Measurements from ENCODE around the gene TLCD5.

Gene TLCD5

GRCh38 chr11:120326845-120327281 lies 1.8 kb downstream of the TLCD5 start:
- no peak for TF ChIP-seq ZBTB7A (IDR thresholded peaks at IDR 0.05; ENCODE audit: low read depth)
- TF ChIP-seq, protein P1, sequence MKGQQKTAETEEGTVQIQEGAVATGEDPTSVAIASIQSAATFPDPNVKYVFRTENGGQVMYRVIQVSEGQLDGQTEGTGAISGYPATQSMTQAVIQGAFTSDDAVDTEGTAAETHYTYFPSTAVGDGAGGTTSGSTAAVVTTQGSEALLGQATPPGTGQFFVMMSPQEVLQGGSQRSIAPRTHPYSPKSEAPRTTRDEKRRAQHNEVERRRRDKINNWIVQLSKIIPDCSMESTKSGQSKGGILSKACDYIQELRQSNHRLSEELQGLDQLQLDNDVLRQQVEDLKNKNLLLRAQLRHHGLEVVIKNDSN (IDR thresholded peaks at IDR 0.05): no peak

DNA sequence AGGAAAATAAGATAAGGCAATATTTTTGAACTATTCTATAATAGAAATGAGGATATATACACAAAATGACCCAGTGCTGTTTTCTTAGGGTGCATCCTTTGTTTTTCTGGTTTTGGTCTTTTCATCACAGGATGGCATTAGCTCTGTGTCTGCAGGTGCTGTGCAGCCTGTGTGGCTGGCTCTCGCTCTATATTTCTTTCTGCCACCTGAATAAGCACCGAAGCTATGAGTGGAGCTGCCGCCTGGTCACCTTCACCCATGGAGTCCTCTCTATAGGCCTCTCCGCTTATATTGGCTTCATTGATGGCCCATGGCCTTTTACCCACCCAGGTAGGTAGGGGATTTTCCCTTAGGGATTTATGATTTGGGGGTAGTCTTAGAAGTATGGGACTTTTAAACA lies 2.2 kb downstream of the TLCD5 start:
- TF ChIP-seq, protein P1 (IDR thresholded peaks at IDR 0.05): no peak
- TF ChIP-seq RAD21 (IDR thresholded peaks at IDR 0.05; ENCODE audit: low read depth): no peak

DNA sequence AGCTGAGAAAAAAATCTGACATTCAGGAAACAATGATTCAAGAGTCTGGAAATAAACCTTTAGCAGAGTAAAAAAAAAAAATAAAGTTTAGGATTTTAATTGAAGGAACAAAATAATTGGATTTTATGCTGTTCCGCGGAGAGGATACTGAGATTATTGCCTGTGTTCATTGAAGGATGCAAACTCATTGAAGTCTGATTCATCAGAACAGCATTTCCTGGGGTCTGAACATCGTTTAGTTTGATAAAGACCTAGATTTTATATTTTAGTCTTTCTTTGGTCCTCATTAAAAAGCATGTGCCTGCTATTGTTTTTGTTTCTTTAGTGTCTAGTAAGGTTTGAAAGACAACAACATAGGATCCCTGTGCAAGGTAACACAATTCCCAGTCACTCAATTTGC lies 4.5 kb downstream of the TLCD5 start:
- no peak for TF ChIP-seq TCF12 (IDR thresholded peaks at IDR 0.05; ENCODE audit: low read depth)

DNA sequence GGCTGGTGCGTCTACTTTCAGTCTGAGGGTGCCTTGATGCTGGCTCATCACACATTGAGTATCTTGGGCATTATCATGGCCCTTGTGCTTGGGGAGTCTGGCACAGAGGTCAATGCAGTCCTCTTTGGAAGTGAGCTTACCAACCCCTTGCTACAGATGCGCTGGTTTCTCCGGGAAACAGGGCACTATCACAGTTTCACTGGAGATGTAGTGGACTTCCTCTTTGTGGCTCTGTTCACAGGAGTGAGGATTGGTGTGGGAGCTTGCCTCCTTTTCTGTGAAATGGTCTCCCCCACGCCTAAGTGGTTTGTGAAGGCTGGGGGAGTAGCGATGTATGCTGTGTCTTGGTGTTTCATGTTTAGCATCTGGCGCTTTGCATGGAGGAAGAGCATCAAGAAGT lies 4.9 kb downstream of the TLCD5 start:
- TF ChIP-seq REST (IDR thresholded peaks at IDR 0.05; ENCODE audit: low read depth): no peak

DNA sequence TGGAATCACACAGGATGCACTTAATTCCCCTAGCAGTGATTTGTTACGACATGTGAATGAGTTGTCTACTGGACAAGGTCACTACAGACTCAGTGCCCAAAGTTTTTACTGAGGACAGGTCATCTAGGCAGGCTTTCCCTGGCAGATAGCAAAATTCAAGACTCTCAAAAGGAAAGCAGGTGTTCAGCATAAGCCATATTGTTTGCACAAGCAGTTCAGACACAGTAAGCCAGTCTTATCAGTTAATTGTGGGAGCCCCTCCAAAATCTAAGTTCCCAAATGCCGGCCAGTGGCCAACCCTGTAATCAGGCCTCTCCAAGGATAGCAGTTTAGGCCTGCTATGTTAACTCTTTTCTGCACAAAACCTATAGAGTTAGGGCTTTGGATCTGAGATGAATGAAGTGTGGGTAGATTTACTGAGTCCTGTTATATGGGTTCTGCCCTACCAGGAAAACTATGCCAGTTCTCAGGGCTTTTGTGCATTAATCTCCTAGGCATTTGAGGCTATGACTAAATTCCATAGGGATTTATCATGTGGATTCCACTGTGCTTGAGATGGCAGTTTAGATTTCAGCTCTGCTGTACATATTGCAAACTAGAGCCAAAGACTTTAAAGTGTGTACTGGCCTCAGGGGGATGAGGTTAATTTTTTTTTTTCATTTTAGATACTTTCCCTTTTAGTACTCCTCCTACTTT lies 6.3 kb downstream of the TLCD5 start:
- TF ChIP-seq TEAD4 (IDR thresholded peaks at IDR 0.05) (peak; percentile 77), CREB1 (IDR thresholded peaks at IDR 0.05; ENCODE audit: low read depth) (no peak)

DNA sequence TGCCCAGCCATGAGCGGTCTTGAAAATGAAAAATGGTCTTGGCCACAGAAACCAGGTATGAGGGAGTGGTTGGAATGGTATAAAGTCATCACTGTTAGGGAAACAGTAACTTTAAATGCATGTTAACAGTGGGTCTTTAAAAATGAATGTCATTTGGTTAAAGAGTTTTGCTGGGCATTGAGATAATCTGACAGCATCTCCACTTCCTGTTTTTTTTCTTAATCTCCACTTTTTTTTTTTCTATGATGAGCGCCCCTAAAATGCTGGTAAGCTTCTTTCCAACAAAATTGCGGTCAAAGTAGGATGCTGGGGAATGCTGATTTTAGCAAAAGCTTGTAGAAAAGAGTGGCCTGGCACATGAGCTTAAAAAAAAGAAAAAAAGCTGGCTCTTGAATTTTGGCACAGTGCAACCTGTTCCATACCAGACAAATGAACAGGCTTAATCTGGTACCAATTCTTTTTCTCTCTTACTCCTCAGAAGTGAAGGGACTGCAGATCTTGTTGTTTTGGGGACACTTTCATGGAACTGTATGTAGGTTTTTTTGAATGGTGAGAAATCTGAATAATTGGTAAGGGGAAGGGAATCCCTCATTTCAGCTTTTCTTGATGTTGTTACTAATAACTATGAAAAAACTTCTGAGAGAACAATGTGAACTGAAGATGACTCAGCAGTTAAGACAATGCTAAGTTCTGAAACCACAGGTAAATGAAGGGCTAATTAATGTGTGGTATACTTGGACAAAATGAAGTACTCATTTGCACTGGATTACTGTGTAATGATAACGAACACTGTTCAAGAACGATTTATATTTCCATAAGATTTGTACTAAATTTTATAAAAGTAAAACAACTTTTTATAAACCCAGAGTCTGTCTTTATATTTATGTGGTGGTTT lies 8.0 kb downstream of the TLCD5 start:
- TF ChIP-seq YY1 (IDR thresholded peaks at IDR 0.05; ENCODE audit: low read depth) (no peak), NFIC (IDR thresholded peaks at IDR 0.05) (no peak), TEAD4 (IDR thresholded peaks at IDR 0.05) (no peak), TCF12 (IDR thresholded peaks at IDR 0.05; ENCODE audit: low read depth) (no peak), CREB1 (IDR thresholded peaks at IDR 0.05; ENCODE audit: low read depth) (no peak), TAF1 (IDR thresholded peaks at IDR 0.05; ENCODE audit: low read depth) (no peak), EP300 (IDR thresholded peaks at IDR 0.05; ENCODE audit: borderline replicate concordance) (no peak), FOXM1 (IDR thresholded peaks at IDR 0.05; ENCODE audit: borderline replicate concordance, low read depth) (no peak), EGR1 (IDR thresholded peaks at IDR 0.05) (no peak), RAD21 (IDR thresholded peaks at IDR 0.05; ENCODE audit: low read depth) (no peak)
- TF ChIP-seq, protein P1 (IDR thresholded peaks at IDR 0.05): no peak

GRCh38 chr11:120333801-120334200 lies 8.7 kb downstream of the TLCD5 start:
- TF ChIP-seq, protein P1 (IDR thresholded peaks at IDR 0.05): no peak
- no peak for TF ChIP-seq NFIC (IDR thresholded peaks at IDR 0.05)
- TF ChIP-seq YY1 (IDR thresholded peaks at IDR 0.05; ENCODE audit: low read depth): no peak

DNA sequence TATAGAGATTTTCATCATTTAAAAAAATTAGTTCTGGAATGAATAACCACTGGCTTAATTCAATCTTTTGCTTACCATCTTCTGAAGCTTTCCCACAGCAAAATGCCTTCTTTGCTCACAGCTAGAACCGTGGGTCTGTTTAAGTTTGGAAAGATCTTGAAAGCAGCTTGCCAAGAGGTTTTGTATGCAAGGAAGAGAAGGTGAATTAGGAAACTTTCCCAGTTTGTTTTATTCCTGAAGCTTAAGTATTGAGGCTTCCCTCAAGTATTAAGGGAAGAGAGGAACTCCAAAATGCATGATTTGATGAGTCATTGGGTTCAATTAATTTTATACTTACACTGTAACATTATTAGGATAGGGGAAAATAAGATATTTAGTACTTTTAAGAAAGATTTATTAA lies 9.2 kb downstream of the TLCD5 start:
- TF ChIP-seq MAX (IDR thresholded peaks at IDR 0.05) (no peak), NFIC (IDR thresholded peaks at IDR 0.05) (no peak), TEAD4 (IDR thresholded peaks at IDR 0.05) (no peak), EP300 (IDR thresholded peaks at IDR 0.05; ENCODE audit: borderline replicate concordance) (no peak), EGR1 (IDR thresholded peaks at IDR 0.05) (no peak), CEBPB (IDR thresholded peaks at IDR 0.05) (no peak), YY1 (IDR thresholded peaks at IDR 0.05; ENCODE audit: low read depth) (no peak)
- TF ChIP-seq, protein P1 (IDR thresholded peaks at IDR 0.05): no peak

Data from Ishikawa (cell line).